GM10248 (cell line): ENCODE measurements around the gene KIAA1958.
A peak's percentile ranks its signal among the peaks of the same experiment; 100 is the strongest.

Experiments used
- CTCF ChIA-PET: fragments of 300-600 bp; sonication (Branson Sonifier 250); formaldehyde crosslinking; extraction: SDS; loops from one replicate; lab custom pipeline; 2021; ENCODE audit warnings: antibody characterized with exemption; lab: Yijun Ruan, JAX
- POLR2A ChIA-PET: fragments of 350-650 bp; sonication (Branson Sonifier 250); formaldehyde crosslinking; extraction: SDS; loops from one replicate; lab custom pipeline; 2020; ENCODE audit warnings: antibody characterized with exemption; lab: Yijun Ruan, JAX
- DNase-seq: peaks from one replicate; pipeline ENCODE4 v3.0.0; 2012; ENCODE audit errors: extremely low spot score
- CTCF ChIP-seq: IDR thresholded peaks from 2 replicates; pipeline ENCODE4 v1.5.1; 2012; ENCODE audit warnings: mild to moderate bottlenecking, low read depth; ENCODE audit errors: extremely low read depth, missing control alignments, control extremely low read depth

The KIAA1958 gene

GRCh38 chr9:112711050-112711689, 224.5 kb downstream of the KIAA1958 start:
- ChIA-PET CTCF (interaction anchor here (0.8 to 1.6 kb wide), 2 partner anchors 9 to 13 kb away, joined by 3 to 4 read pairs; no protein-coding TSS in a partner anchor), POLR2A (no interaction called here)
- DNase-seq, result no peak
- peak; percentile 24 for TF ChIP-seq CTCF

GRCh38 chr9:112712678-112713077, 226.1 kb downstream of the KIAA1958 start:
- no peak for DNase-seq
- no peak for TF ChIP-seq CTCF
- ChIA-PET POLR2A (no interaction called here), CTCF (no interaction called here)

GRCh38 chr9:112717661-112718331, 231.2 kb downstream of the KIAA1958 start, which contains the start of gene INIP:
Gene INIP, minus strand, starts transcription at chr9:112718117. Its CDS starts 1,632 bp downstream, at chr9:112716485.
- peak; percentile 25 for TF ChIP-seq CTCF
- POLR2A ChIA-PET, result interaction anchor here (0.8 kb wide), 1 partner anchor 36 kb away, joined by 3 read pairs; no protein-coding TSS in a partner anchor
- peak; percentile 97 for DNase-seq
- CTCF ChIA-PET, result interaction anchor here (0.7 to 2.1 kb wide), 6 partner anchors 10 to 75 kb away, joined by 3 to 10 read pairs (median 4); no protein-coding TSS in a partner anchor
